HPDE6-E6E7 (cell line): ENCODE data around the gene CLEC11A.
"Not testable (repeated sequence)": the region's sequence is repeated elsewhere in the genome, so short reads cannot be mapped to it uniquely, and the experiment has no call there.

Experiments
- DNase-seq: peaks from one replicate; pipeline ENCODE4 v3.0.0; 2011; ENCODE audit warnings: missing footprints; ENCODE audit errors: extremely low spot score

The CLEC11A gene

DNA sequence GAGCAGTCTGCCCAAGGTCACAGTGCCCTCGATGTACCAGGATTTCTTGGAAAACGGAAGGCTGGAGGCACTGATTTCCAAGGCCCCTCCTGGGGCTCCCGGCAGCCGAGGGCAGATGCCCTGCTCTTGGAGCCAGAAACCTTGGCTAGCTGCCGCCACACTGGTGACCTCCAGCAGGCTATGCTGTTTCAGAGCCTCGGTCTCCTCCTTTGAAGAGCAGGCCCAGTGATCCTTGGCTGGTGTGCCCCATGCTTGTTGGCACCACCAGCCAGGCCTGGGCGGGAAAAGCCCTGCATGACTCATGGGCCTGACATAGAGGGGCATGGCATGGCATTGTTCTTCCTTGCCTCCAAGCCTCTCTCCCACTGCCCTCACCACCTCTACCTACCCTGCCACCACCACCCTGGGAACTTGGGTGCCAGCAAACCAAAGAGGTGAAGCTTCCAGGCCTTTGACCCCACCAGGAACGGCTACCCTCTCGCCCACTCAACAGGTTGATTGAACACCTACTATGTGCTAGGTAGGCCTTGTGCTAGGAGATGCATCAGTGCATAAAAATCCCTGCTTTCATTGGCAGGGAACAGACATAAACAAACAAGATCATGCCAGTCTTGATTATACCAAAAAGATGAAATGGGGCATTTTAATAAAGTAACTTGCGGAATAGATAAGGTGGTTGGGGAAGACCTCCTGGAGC is 1.6 kb upstream of the CLEC11A start:
- DNase-seq: no peak

DNA sequence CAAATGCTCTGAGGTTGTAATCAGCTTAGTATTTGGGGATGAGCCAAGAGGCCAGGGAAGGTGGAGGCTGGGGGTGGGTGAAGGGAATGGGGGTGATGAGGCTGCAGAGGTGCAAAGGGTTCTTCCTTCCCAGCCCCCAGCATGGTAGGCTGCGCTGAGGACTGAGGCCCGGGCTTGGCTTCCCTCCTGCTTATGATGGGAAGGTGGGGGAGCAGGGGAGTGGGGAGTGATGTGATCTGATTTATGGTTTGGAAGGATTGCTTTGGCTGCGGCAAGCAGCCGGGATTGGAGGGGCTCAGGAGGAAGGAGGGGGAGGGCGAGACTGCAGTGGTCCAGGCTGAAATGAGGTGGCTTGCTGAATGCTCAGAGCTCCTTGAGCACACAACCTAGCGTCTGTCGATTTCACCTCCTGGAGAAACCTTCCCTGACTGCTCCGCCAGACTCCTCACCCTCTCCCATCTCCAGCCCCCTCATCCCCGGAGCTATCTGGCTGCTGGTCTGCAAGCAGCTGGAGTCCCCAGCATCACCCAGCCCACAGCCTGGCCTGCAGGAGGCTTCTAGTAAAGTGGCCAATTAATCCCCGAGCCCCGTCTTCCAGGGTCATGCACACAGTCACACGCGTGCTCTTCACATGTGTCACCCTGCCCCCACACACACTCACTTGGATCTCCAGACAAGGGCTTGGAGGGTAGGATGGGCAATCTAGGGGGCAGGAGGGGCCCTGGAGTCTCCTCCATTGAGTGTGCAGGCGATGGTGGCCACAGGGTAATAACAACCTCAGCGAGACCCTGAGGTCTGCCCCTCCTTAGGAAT is 757 bp upstream of the CLEC11A start:
- no peak for DNase-seq

DNA sequence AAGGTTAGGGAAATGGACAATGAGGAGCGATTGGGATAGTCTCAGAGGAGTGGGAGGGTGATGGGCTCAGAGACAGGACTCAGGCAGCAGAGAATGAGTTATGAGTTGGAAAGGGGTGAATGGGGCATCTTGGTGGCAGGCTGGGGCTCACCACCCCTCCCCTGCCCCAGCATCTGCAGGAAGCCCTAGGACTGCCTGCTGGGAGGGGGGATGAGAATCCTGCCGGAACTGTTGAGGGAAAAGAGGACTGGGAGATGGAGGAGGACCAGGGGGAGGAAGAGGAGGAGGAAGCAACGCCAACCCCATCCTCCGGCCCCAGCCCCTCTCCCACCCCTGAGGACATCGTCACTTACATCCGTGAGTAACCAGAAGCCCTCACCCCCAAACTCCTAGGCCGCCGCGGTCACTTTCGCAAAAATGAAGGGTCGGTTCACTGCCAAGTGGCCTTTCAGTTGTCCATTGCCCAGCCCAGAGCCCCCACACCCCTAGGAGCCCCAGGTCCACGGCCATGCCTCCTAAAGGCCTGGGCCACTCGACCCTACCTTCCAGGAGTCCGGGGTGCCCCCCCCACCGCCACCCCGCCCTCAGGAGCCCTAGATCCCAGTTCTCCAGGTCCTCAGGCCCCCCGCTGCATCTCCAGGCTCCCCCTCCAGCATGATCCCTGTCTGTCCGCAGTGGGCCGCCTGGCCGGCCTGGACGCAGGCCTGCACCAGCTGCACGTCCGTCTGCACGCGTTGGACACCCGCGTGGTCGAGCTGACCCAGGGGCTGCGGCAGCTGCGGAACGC is 764 bp downstream of the CLEC11A start:
- DNase-seq: no peak

DNA sequence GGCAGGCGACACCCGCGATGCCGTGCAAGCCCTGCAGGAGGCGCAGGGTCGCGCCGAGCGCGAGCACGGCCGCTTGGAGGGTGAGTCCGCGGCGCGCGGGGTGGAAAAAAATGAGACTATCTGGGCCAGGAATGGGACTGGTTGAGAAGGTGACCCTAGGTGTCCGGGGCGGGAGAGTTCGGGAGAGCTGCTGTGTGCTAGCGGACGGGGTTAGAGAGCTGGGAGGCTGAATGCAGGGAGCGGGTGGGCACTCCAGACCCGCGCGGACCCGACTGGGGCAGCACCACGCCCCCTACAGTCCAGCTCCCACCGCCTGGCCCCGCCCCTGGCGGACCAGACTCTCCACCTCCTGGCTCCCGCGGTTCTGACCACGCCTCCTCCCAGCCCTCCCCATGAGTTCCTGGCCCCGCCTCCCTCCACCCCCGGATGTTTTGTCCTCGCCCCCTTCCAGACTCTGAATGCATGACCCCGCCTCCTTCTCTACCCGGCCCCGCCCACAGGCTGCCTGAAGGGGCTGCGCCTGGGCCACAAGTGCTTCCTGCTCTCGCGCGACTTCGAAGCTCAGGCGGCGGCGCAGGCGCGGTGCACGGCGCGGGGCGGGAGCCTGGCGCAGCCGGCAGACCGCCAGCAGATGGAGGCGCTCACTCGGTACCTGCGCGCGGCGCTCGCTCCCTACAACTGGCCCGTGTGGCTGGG is 1.5 kb downstream of the CLEC11A start:
- DNase-seq: peak; percentile 63

DNA sequence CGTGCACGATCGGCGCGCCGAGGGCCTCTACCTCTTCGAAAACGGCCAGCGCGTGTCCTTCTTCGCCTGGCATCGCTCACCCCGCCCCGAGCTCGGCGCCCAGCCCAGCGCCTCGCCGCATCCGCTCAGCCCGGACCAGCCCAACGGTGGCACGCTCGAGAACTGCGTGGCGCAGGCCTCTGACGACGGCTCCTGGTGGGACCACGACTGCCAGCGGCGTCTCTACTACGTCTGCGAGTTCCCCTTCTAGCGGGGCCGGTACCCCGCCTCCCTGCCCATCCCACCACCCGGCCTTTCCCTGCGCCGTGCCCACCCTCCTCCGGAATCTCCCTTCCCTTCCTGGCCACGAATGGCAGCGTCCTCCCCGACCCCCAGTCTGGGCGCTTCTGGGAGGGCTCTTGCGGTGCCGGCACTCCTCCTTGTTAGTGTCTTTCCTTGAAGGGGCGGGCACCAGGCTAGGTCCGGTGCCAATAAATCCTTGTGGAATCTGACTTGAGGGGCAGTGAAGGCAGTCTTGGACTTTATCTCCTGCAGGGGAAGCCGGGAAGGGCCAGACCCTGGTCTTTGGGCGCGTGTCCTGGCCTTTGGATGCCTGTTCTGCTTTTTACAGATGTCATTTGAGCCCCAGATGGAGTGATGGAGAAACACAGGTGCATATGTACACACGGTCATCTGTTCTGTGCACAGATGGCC is 2.2 kb downstream of the CLEC11A start:
- no peak for DNase-seq

DNA sequence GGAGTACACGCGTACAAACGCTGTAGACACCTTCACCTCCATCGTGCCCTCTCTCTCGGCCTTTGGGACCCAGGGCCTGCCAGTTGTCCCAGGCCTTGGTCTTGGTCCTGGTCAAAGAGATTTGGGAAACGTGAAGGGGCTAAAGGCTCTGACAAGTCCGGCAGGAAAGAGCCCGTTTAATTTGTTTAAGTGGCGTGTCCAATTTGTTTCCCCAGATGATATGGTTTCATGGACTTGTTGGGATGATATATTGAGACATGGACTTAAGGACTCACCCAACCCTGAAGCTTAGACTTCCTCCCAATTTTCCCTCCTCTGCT is 2.7 kb downstream of the CLEC11A start:
- DNase-seq: no peak

DNA sequence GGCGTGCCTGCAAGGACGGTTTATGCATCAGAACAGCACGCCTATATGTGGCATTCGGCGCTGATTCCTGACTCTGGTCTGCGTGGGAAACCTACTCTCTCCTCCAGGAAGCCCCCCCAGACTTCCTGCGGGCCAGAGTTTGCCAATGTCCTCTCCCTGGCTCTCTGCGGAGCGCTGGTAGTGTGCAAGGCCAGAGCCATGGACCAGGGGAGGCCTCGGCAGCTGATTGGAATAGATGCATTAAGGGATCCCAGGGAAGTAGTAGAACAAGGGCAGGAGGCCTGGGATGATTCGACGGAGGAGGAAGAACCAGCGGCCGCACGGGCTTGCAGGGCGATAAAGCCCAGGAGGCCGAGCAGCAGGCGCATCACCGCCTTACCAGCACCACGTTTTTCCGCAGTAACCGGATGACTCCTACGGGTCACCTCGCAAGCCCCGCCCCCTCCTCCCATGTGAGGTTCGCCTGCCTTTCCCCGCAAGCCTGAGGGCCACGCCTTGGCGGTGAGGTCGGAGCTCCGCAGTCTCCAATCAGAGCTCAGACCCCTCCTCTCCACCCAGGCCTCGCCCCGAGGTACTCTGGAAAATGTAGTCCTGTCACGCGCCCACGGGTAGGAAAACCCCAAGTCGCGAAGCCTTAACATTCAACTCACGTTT is 5.0 kb downstream of the CLEC11A start:
- no peak for DNase-seq

DNA sequence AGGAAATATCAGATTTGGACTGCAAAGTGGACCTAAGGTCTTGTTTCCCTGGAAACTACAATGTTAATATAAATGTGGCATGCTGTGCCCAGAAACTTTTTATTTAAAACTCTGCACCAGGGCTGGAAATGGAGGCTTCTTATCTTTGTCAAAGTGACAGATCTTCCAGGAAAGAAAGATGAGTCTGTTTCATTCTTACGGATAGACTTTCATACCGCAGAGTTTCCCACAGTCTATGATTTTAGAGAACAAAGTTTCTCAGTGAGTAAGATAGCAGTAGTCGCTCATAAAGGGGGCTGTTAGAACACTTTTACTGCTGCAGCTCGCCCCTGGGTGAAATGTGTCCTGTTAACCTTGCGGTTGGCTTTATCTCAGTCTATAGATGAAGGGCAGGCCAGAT is 6.7 kb downstream of the CLEC11A start:
- no peak for DNase-seq

DNA sequence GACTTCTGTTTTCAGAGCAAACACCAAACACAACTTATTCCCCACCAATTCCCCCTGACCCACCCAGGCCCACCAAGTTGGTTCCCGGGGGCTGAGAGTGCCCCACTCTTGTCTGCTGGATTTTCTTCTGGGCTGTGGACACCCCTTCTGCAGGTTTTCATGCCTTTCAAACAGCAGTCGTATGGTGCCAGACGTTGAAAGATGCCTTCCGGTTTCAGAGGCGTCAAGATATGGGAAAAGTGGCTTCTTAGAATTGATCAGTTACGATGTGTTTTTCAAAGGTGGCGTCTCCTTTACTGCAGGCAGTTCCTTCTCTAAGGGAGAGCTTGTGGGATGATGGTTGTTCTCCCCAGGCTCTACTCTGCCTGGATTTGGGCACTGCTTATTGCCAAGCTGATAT is 12.7 kb downstream of the CLEC11A start:
- DNase-seq: no peak

DNA sequence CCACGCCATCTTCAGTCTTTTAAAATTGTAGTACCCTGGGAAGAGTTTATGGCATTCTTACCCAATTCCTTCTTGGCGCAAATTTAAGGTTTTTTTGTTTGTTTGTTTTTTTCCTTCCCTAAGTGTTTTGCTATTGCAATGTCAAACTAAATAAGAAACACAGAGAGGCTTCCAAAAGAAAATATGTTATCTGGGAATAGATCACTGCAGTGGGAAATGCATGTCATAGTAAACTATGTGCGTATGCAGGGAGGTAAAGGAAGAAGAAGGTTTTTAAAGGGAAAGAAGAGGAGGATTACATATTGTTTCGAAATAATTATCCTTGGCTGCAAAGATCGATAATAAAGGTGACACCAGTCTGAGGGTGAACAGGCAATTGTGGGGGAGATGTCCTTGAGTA is 13.2 kb downstream of the CLEC11A start:
- DNase-seq: no peak

DNA sequence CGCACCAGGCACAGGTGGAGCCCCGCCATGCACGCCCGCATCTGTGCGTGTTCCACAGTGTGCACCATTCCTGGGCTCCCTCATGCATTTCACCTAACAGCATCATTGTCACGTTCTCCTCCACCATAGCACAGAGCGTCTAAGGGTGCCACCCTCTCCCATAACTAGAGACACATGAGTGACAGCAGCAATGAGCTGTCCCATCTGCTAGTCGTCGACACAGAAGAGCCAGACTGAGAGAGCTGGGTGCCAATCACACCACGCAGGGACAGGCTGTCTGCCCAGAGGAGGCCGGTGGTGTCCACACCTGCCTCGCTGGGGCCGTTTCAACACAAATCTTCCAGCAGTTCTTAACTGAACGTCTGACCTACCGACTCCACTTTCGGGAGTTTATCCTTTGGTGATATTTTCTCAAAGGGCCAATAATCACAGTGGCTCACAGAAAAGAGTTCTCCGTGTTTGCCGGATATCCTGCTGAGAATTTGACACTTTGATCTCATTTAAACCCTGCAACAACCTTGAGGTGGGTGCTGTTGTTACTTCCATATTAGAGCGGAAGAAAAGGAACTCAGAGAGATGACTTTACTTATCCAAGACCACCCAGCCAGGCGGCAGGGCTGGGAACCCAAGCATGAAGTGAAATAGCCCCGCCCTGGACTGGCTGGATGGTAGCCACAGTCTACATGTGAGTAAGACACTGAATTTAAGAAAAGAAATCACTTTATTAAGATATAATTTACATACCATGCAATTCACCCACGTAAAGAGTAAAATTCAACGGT is 16.2 kb downstream of the CLEC11A start:
- no peak for DNase-seq

DNA sequence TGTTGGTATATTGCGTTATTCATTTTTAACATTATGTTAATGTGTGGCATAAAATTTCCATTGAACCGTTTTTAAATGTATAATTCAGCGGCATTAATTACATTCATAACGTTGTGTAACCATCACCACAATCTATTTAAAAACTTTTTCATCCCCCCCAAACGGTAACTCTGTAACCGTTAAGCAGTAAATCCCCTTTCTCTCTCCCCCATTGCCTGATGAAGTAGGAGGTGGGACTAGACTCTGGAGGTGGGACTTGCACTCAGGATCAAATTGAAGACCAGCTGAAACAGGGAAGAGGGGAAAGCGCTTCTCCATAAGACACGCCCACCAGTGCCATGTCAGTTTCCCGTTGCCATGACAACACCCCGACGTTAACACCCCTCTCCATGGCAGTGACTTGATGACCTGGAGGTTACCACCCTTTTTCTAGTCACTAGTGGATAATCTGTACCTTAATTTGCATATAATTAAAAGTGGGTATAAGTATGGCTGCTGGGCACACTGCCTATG is 16.8 kb downstream of the CLEC11A start:
- no peak for DNase-seq

DNA sequence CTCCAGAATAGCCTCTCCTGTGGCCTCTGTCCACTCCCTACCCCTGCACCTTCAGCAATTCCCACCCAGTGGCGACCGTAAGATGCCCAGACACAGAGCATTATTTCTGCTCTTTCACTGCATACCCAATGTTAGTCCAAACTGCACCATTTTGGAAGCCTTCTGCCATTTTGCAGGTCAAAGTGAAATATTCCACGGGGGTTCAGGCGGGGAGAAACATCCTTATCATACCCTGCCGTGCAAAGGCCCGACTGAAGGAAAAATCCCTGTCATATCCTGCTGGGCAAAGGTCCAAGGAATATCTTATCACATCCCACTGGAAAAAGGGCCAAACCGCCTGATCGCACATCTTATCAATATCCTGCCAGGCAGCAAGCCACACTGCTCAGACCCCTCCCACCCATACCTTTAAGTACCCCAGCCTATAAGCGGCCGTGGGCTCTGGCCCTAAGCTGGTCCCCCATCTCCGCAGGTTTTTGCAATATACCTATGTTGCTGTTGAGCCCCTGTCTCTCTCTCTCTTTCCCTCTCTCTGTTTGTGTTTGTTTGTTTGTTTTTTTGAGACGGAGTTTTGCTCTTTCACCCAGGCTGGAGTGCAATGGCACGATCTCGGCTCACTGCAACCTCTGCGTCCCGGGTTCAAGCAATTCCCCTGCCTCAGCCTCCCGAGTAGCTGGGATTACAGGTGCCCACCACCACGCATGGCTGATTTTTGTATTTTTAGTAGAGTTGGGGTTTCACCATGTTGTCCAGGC is 18.2 kb downstream of the CLEC11A start:
- DNase-seq: no peak

DNA sequence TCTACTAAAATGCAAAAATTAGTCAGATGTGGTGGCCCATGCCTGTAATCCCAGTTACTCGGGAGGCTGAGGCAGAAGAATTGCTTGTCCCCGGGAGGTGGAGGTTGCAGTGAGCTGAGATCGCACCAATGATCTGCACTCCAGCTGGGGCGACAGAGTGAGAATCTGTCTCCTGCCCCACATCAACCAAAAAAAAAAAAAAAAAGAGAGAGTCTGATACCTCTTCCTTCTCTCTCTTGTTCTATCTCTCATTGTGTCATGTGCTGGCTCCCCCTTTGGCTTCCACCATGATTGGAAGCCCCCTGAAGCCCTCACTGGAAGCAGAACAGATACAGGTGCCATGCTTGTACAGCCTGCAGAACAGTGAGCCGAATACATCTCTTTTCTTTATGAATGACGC is 20.4 kb downstream of the CLEC11A start:
- no peak for DNase-seq

DNA sequence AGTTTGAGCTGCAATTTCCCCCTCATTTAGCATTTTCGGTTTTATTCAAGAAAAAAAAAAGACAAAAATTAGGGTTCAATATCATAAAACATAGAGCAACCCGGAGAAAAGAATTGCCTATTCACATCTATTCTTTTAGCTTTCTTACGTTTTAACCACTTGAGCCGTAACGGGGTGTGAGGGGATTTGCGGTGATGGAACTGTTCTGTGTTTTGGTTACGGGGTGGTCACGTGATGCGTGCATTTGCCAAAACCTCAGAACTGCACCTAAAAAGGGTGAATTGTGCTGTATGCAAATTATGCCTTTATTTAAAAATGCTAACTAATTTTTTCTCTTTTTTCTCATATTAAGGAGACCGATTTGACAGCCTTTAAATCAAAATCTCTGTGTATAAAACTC is 22.1 kb downstream of the CLEC11A start:
- no peak for DNase-seq

DNA sequence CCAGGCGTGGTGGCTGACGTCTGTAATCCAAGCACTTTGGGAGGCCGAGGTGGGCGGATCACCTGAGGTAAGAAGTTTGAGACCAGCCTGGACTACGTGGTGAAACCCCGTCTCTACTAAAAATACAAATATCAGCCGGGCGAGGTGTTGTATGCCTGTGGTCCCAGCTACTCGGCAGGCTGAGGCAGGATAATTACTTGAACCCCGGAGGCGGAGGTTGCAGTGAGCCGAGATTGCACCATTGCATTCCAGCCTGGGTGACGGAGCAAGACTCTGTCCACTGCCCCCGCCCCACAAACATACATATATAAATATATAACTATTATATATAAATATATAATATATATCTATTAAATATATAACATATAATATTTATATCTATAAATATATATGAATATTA is 24.0 kb downstream of the CLEC11A start:
- DNase-seq: not testable (repeated sequence)

DNA sequence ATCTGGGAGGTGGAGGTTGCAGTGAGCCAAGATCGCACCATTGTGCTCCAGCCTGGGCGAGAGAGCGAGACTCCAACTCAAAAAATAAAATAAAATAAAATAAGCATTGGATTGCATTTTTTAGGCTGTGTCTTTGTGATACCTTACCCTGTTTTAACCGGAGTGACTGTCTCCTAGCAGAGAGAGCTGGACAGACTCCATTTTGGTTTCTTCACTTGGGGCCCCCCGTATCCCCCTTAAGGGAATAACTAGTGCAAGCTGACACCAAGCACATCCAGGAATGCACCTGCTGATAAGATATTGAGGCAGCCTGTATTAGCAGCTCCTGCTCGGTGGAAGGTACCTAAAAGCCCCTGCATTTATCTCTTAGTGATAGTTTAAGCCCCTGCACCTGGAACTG is 26.3 kb downstream of the CLEC11A start:
- no peak for DNase-seq

DNA sequence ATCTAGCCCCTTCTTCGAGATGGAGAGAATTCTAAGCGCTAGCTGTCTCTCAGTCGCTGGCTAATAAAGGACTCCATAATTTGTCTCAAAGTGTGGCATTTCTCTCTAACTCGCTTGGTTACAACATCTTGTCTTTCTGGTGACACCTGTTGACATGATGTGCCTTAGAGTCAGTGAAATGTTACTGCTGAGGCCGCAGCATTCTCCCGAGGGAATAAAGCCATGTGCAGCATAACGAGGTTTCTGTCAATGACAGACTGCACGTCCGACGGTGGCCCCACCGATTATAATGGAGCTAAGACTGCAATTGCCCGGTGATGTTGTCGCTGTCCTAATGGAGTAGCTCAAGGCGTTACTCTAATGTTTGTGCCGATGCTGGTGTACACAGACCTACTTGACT is 26.8 kb downstream of the CLEC11A start:
- DNase-seq: no peak

DNA sequence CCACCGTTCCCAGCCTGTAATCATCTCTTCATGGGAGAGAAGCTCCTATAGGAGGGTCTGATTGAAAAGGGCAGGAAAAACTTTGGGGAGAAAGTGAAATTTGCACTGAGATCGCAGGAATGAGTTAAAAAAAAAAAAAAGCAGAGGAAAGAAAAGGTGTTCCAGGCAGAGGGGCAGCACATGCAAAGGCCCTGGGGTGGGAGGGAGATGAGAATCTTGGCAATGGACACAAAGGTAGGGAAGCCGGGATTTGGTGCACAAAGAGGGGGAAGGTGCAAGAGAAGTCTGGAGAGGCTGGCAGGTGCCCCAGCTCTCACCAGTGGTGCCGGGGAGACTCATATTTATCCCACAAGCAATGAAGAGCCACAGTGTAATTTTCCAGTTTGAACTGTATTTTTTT is 30.7 kb downstream of the CLEC11A start:
- no peak for DNase-seq
